NCI-H345 treated with DMSO at 0.1 percent for 48 hours (cell line): ENCODE data around the gene EPS8L1.
"Not testable (repeated sequence)": the region's sequence is repeated elsewhere in the genome, so short reads cannot be mapped to it uniquely, and the experiment has no call there.

Experiments
- DNase-seq: peaks from one replicate; lab custom pipeline; 2025; ENCODE audit not compliant: unreplicated experiment; lab: John Stamatoyannopoulos, UW

EPS8L1 gene

DNA sequence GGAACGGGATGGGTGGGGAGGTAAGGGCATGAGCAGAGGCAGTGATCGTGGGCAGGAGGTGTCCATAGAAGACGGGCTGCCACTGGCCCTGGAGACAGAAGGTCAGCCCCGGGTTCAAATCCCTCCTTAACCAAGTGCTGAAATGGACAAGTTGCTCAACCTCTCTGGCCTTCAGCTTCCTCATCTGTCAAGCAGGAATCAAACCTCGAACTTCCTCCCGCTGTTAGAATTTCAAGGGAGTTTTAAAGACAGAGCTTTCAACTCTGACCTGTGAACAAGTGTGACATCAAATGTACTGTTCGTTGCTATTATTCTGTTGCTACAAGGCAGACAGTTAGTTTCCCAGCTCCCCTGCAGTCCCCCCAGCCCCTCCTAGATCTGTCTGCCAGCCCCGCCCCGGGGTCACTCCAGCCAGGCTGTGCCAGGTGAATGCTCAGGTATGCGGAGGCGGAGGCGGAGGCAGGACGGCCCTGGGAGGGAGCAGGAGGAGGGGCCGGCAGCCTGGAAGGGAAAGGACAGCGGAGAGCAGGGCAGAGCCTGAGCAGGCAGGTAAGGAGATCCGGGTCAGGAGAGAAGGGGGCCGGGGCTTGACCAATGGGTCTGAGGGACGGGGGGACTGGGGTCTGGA lies at the start of gene EPS8L1:
TSS of gene EPS8L1 (plus strand) at position 499 of the 628 bp plus-strand sequence. CDS start 576 bp downstream, outside the sequence.
- no peak for DNase-seq

GRCh38 chr19:55027140-55027471 lies 48.6 kb upstream of the EPS8L1 start:
- DNase-seq, result not testable (repeated sequence)

DNA sequence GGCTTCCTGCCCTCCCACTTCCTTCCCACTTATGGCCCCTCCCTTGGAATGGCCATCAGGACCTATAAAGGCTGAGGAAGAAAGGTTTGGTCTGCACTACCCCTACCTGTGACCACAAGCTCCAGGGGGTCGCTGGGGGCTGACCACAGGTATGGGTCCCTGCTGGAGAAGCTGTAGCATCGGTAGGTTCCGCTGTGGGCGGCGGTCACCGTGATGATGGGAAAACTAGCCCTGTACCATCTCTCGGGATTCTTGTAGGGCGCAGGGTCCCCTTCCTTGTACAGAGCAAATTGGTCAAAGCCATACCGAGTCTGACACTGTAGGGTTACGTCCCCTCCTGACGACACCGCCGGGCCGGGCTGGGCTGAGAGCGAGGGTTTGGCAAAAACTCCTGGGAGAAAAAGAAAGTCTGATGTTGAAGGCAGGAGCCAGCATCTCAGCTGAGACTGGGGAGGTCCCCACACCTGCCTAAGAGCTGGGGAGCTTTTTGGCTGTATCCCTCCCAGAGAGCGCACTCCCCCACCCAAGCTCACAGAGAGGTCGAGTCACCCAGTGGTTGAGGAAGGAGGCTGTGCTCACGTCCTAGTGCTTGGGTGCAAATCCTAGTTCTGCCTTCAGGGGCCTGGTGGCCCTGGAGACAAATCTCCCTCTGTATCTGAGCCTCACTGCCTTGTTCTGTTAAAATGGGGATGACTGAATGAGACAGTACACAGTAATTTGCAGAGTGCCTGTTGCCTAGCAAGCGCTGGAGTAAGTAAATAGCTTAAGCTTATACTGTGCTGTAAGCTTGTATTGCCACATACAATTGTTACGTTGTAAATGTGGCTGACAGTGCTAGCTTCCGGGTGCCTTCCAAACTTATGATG lies 48.0 kb upstream of the EPS8L1 start:
- no peak for DNase-seq

- no peak for DNase-seq
These were observed 46.9 kb upstream of the EPS8L1 start for GRCh38 chr19:55028757-55029156.

- DNase-seq, result no peak
These were observed 44.5 kb upstream of the EPS8L1 start for GRCh38 chr19:55031178-55031577.

- DNase-seq, result no peak
These were observed 43.4 kb upstream of the EPS8L1 start for GRCh38 chr19:55032170-55032800.

DNA sequence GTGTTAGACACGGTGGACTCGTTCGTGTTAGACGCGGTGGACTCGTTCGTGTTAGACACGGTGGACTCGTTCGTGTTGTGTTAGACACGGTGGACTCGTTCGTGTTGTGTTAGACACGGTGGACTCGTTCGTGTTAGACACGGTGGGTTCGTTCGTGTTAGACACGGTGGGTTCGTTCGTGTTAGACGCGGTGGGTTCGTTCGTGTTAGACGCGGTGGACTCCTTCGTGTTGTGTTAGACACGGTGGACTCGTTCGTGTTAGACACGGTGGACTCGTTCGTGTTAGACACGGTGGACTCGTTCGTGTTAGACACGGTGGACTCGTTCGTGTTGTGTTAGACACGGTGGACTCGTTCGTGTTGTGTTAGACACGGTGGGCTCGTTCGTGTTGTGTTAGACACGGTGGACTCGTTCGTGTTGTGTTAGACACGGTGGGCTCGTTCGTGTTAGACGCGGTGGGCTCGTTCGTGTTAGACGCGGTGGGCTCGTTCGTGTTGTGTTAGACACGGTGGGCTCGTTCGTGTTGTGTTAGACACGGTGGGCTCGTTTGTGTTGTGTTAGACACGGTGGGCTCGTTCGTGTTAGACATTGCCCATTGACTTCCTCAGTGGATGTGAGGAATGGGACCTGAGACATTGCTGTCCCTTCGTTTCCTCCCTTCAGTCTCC lies 42.6 kb upstream of the EPS8L1 start:
- DNase-seq, result not testable (repeated sequence)

- DNase-seq, result no peak
These were observed 40.9 kb upstream of the EPS8L1 start for GRCh38 chr19:55034751-55035150.

- DNase-seq, result no peak
These were observed 39.6 kb upstream of the EPS8L1 start for GRCh38 chr19:55036058-55036457.

- DNase-seq, result not testable (repeated sequence)
These were observed 38.1 kb upstream of the EPS8L1 start for GRCh38 chr19:55037603-55038002.

DNA sequence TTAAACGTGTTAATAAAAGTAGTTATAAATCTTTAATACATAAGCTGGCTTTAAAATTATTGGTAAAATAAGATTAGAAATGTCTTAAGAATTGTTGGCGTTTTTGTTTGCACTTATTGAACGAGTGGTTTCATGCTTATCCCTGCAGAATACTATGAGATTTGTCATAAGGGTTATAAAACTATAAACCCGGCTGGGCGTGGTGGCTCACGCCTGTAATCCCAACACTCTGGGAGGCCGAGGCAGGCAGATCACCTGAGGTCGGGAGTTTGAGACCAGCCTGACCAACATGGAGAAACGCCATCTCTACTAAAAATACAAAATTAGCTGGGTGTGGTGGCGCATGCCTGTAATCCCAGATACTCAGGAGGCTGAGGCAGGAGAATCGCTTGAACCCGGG lies 35.0 kb upstream of the EPS8L1 start:
- not testable (repeated sequence) for DNase-seq

DNA sequence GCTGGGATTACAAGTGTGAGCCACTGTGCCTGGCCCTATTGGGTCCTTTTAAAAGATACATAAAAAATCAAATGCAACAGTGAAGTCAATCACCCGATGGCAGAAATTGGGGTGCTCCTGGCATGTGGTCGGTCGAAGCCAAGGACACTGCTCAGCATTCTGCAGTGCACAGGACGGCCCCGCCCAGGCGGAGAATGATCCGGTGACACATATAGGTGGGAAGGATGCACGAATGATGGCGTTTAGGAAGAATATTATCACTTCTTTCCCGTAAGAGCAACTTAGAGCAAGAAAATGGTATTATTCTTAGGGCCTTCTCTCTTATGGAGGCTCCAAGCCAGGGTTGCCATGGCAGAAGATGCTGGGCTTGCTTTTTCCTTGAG lies 34.4 kb upstream of the EPS8L1 start:
- DNase-seq, result no peak

DNA sequence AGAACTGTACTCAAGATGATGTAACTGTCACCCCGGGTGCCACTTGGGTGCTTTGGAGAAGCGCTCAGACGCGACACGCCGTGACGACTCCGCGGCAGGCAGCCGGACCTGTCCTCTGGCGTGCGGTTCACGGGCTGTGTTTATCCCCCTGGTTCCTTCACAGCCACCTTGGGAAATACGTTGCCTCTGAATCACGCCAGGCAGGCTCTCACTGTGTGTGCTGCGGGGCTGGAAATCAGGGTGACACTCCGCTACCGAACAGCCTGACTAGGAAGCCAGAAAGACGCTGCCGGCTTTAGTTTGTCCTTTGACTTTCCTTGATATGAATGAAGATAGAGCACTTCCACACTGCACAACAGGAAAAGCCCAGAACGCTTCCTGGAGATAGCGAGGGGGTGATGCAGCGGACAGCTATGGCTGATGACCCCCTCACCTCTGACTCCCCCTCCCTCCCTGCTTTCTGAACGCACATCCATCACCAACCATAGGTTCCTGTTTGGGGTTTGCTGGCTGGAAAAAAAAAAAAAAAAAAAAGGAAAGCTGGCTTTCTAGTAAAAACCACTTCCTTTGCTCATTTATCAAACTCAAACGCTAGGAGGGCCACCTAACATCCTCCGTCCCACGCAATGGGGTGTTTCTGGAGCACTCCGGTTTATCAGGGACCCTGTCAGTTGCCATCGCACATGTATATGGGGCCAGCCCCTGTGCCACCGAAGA lies 33.9 kb upstream of the EPS8L1 start:
- DNase-seq, result no peak

DNA sequence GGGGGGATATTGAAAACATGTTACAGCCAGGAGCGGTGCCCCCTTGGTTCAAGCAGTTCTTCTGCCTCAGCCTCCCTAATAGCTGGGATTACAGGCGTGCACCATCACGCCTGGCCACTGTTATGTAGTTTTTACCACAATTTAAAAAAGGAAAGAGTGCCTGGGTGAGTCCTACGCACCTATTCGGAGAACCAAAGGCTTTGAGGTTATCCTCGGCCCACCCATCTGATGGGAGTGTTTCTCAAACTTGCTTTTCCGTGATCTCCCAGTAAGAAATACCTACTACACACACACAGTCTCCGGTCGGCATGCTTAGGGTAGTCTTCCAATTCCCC lies 33.4 kb upstream of the EPS8L1 start:
- DNase-seq, result no peak

- no peak for DNase-seq
These were observed 33.0 kb upstream of the EPS8L1 start for GRCh38 chr19:55042688-55043087.

- no peak for DNase-seq
These were observed 31.4 kb upstream of the EPS8L1 start for GRCh38 chr19:55044286-55044685.

GRCh38 chr19:55044771-55045716 lies 30.6 kb upstream of the EPS8L1 start:
- no peak for DNase-seq

DNA sequence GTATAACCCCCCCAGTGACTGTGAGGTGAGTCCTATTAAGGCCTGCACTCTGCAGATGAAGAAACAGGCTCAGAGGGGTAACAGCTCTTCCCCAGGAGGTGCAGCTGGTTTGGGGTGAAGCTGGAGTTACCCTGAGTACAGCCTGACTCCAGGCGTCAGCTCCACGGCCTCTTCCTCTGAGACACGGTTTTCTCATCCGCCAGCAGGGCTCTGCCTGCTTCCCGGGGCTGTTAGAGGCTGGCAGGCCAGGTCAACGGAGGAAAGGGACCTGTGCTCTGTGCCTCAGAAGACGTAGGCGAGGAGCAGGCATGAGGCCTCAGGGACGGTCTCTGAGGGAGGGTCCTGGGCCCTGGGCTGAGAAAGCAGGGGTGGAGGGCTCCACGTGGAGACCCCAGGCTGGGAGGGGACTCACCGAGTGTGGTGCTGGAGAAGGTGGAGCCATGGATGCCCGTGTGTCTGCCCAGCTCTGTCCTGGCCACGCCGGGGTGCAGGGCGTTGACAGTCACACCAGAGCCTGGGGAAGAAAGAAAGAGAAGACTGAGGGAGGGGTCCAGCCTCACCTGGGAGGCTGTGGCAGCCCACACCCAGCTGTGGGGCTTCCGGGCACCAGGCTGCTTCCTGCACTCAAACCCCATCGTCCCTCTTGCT lies 28.6 kb upstream of the EPS8L1 start:
- no peak for DNase-seq

DNA sequence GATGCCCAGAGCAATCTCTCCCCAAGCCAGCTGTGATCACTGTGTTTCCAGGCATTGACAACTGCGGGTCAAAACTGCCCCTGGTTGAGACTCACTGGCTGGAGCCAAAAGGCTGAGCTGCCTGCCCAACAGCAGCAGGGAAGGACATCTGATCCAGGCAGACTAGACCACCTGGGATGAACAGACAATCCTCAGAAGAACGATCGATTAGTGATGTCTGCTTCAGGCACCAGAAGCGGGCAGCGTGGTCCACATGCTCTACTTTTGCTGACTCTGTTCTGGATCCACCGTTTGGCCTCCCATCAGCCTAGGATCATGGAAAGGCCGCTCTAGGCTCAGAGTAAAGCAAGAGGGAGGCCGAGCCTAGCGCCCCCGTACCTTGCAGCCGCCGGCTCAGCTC lies 27.7 kb upstream of the EPS8L1 start:
- DNase-seq, result no peak
